Activated B cell treated with CpG ODN at 0.5 μM for 24 hours (primary cell): ENCODE measurements around the gene GID8. TPM values are rescaled to one million over a fixed set of nuclear protein-coding genes. Genes with fewer than 3 reads are reported as not detected.

Source experiments
- ATAC-seq: fragments of 200-7000 bp; cut with Tn5 transposase; one replicate; pipeline ENCODE4 v1.10.0; 2021; ENCODE audit warnings: low read depth, mild to moderate bottlenecking, moderate library complexity
- CTCF ChIA-PET: fragments of 350-600 bp; sonication (Branson Sonifier 250); formaldehyde crosslinking; loops from one replicate; lab custom pipeline; 2021; ENCODE audit warnings: antibody characterized with exemption; lab: Charles Lee
- POLR2A ChIA-PET: fragments of 350-600 bp; sonication (Branson Sonifier 250); formaldehyde crosslinking; loops from one replicate; lab custom pipeline; 2021; ENCODE audit warnings: antibody characterized with exemption; lab: Charles Lee
- DNase-seq: peaks from one replicate; pipeline ENCODE4 v3.0.0; 2022
- H3K27ac Mint-ChIP-seq: one replicate; pipeline ENCODE4 v1.8.0; 2020; ENCODE audit warnings: mixed read lengths
- H3K27me3 Mint-ChIP-seq: one replicate; pipeline ENCODE4 v1.8.0; 2021; ENCODE audit warnings: mixed read lengths
- H3K36me3 Mint-ChIP-seq: one replicate; pipeline ENCODE4 v1.8.0; 2021; ENCODE audit warnings: low read depth, mixed read lengths
- H3K4me1 Mint-ChIP-seq: one replicate; pipeline ENCODE4 v1.8.0; 2021; ENCODE audit warnings: mixed read lengths
- H3K4me3 Mint-ChIP-seq: one replicate; pipeline ENCODE4 v1.8.0; 2020; ENCODE audit warnings: mild to moderate bottlenecking, mixed read lengths
- H3K9me3 Mint-ChIP-seq: one replicate; pipeline ENCODE4 v1.8.0; 2020; ENCODE audit warnings: mixed read lengths
- intact Hi-C: fragments of 100-400 bp; cut with micrococcal nuclease; formaldehyde crosslinking; loops from one replicate; pipeline ENCODE4 v1.15.1; 2024
- total RNA-seq: library from RNA; stranded (reverse); gene quantifications from 2 replicates; pipeline ENCODE4 v1.2.3, GENCODE V29; 2022
- TF ChIP-seq, protein P1 (sequence below): fragments of 200-600 bp; IDR thresholded peaks from one replicate; pipeline ENCODE4 v1.8.0; 2022; ENCODE audit warnings: antibody characterized with exemption, mild to moderate bottlenecking

The GID8 gene
- total RNA-seq, 1 donor from 2014 or later: 43.1 TPM

DNA sequence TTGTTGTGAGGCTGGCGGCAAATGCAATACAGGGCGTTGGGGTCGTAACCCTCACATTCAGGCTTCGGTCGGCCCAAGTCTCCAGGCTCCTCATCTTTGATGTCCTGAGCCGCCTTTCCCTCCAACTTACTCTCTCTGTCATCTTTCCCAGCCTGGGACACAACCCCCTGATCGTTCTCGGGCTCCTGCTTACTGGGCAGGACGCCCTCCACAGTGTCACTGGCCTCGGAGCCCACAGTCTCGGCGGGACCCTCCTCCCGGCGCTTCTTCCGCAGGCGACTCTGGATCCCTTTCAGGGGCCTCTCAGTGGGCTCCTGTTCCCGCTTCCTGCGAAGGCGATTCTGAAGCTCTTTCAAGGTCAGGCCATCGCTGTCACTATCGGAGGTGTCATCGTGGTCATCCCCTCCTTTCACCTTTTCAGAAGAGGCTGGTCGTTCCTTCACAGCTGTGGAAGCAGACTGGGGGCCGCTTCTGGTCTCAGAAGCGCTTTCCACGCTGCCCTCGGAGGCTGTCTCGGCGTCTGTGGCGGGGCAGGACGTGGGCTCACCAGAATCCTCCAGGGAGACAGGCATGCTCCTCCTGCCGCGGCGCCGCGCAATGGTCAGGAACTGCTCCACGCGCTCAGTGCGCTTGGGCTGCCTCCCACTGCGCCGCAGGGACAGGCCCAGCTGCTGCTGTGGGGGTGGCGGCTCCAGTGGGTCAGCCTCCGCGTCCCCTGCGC is 27.0 kb upstream of the GID8 start:
- TF ChIP-seq, protein P1, sequence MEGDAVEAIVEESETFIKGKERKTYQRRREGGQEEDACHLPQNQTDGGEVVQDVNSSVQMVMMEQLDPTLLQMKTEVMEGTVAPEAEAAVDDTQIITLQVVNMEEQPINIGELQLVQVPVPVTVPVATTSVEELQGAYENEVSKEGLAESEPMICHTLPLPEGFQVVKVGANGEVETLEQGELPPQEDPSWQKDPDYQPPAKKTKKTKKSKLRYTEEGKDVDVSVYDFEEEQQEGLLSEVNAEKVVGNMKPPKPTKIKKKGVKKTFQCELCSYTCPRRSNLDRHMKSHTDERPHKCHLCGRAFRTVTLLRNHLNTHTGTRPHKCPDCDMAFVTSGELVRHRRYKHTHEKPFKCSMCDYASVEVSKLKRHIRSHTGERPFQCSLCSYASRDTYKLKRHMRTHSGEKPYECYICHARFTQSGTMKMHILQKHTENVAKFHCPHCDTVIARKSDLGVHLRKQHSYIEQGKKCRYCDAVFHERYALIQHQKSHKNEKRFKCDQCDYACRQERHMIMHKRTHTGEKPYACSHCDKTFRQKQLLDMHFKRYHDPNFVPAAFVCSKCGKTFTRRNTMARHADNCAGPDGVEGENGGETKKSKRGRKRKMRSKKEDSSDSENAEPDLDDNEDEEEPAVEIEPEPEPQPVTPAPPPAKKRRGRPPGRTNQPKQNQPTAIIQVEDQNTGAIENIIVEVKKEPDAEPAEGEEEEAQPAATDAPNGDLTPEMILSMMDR: no peak
- H3K27ac Mint-ChIP-seq: no peak overlapping the region
- ATAC-seq (no peak), DNase-seq (no peak)
- H3K36me3 Mint-ChIP-seq: peaks cover 81% of the 10 kb centered on the region
- H3K27me3 Mint-ChIP-seq: no peaks in the 10 kb centered on the region
- intact Hi-C loops: no loop called here
- POLR2A ChIA-PET: no interaction called here
- CTCF ChIA-PET: no interaction called here
- H3K4me3 Mint-ChIP-seq: no peak overlapping the region
- peaks cover 35% of the 10 kb centered on the region for H3K4me1 Mint-ChIP-seq
- H3K9me3 Mint-ChIP-seq: no peaks in the 10 kb centered on the region

DNA sequence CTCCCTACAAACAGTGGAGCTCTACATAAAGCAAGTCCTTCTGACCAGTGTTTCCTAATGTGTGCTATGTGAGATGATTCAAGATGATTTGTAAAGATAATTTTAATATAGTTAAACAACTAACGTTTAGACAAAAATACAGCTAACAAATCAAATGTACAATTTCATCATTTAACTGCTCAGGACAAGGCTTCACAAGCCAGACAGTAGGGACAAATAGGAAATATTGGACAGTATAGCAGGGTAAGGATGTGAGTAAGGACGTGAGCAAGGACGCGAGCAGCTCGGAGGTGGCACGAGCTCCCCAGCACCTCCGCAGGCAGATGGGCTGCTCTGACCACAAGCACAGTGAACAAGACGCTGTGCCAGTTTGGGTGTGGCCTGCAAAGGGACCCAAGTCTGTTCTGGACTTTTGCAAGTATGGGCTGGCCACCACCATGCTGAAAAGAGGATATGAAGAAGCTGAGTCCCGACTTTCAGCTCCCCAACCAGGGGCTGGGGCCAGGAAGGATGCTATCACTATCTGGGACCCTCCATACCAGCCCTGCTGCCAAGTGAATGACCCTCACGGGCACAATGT is 26.2 kb upstream of the GID8 start:
- ChIA-PET POLR2A (no interaction called here), CTCF (no interaction called here)
- no peaks in the 10 kb centered on the region for H3K27me3 Mint-ChIP-seq
- H3K4me3 Mint-ChIP-seq: no peak overlapping the region
- intact Hi-C loops: no loop called here
- H3K36me3 Mint-ChIP-seq: peaks cover 76% of the 10 kb centered on the region
- peaks cover 42% of the 10 kb centered on the region for H3K4me1 Mint-ChIP-seq
- ATAC-seq: no peak
- TF ChIP-seq, protein P1: no peak
- H3K27ac Mint-ChIP-seq: no peak overlapping the region
- DNase-seq: no peak
- H3K9me3 Mint-ChIP-seq: no peaks in the 10 kb centered on the region

DNA sequence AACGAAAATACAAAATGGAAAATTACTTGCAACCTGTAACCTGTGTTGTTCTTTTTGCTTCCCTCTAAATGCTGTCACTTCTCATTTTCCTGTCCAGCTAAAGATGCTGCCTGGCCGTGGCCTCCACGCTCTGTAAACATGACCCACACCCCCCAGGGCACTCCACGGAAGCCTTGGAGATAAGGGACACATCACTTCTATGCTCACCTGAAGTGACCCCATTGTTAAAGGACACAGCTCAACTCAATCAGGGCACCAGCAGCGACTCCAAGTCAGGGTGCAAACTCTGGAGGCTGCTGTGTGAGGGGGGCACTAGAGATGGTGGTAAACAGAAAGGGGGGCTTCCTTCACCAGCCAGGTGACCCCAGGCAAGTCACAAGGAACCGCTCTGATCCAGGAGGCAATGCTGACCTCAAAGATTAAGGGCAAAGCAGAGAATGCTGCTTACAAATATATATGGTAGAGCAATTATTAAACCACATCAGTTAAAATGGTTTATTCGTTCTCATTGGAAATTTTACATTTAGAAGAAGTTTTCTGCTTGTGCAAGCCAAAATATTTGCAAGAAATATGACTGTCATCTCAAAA is 24.8 kb upstream of the GID8 start:
- ATAC-seq: no peak
- Mint-ChIP-seq H3K4me3 (no peak overlapping the region), H3K27ac (no peak overlapping the region), H3K4me1 (peaks cover 48% of the 10 kb centered on the region), H3K9me3 (no peaks in the 10 kb centered on the region), H3K36me3 (peaks cover 68% of the 10 kb centered on the region), H3K27me3 (no peaks in the 10 kb centered on the region)
- intact Hi-C loops: no loop called here
- CTCF ChIA-PET: interaction anchor here (1.1 kb wide), 1 partner anchor 11 kb away, joined by 4 read pairs; no protein-coding TSS in a partner anchor
- DNase-seq: no peak
- TF ChIP-seq, protein P1: no peak
- POLR2A ChIA-PET: no interaction called here

DNA sequence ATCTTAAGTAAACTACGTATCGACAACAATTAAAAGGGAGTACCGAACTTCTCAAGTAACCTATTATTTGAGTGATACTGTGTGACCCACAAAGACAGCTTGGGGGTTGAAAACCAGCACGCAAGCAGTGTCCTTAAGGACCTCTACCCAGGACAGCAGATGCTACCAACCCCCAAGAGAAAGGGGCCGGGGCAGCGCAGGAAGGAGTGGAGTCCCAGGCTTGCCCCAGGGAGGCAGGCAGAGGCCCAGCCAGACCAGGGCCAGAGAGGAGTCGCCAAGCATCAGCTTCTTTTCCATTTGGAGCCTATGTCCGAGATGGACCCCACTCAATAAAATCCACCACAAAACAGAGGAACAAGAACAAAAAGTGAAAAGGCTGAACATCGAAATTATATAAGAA is 23.5 kb upstream of the GID8 start:
- TF ChIP-seq, protein P1: no peak

DNA sequence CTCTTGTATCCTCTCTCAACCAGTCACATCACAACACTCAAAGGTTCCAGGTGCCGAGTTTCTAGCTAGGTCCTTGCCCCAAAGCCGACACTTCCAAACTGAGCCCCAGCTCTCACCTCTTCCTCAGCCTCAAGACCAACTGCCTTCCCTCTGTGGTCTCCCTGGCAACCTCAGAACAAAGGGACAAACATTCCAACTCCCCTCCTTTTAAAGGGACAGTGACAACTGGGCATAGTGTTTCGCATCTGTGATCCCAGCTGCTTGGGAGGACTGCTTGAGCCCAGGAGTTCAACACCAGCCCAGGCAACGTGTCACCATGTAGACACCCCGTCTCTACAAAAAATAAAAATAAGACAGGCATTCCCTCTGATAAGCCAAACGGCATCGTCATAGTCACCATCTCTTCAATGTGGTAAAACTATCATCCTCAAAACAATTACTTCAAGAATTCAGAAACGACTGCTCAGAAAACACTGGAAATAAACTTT is 22.9 kb upstream of the GID8 start:
- no peaks in the 10 kb centered on the region for H3K9me3 Mint-ChIP-seq
- peak overlapping the region; percentile 56 for H3K27ac Mint-ChIP-seq
- ChIA-PET POLR2A (interaction anchor here (1.2 kb wide), 1 partner anchor 9 kb away, joined by 3 read pairs; no protein-coding TSS in a partner anchor), CTCF (no interaction called here)
- DNase-seq: no peak
- TF ChIP-seq, protein P1: no peak
- no peaks in the 10 kb centered on the region for H3K27me3 Mint-ChIP-seq
- intact Hi-C loops: no loop called here
- H3K4me1 Mint-ChIP-seq: peaks cover 60% of the 10 kb centered on the region
- no peak for ATAC-seq
- peaks cover 49% of the 10 kb centered on the region for H3K36me3 Mint-ChIP-seq
- H3K4me3 Mint-ChIP-seq: no peak overlapping the region

More for the DNA sequence above, 23.5 kb upstream of the GID8 start:
- DNase-seq (no peak), ATAC-seq (no peak)
- Mint-ChIP-seq H3K27me3 (no peaks in the 10 kb centered on the region), H3K9me3 (no peaks in the 10 kb centered on the region), H3K4me1 (peaks cover 57% of the 10 kb centered on the region), H3K36me3 (peaks cover 55% of the 10 kb centered on the region), H3K4me3 (no peak overlapping the region), H3K27ac (no peak overlapping the region)
- intact Hi-C loops: no loop called here
- CTCF ChIA-PET: interaction anchor here (1.1 kb wide), 1 partner anchor 13 kb away, joined by 4 read pairs; no protein-coding TSS in a partner anchor
- POLR2A ChIA-PET: interaction anchor here (1.2 kb wide), 1 partner anchor 10 kb away, joined by 3 read pairs; no protein-coding TSS in a partner anchor
